ENCODE data around the gene CRB2. TPM values are rescaled to one million over a fixed set of nuclear protein-coding genes. Genes with fewer than 3 reads are reported as not detected.

Gene CRB2
- total RNA-seq, 1 donor from 2014 or later, result 61.1 TPM

- no peak for DNase-seq (ENCODE audit: extremely low spot score, unreplicated experiment)
- Mint-ChIP-seq H3K27ac (no peak overlapping the region), H3K36me3 (no peaks in the 10 kb centered on the region), H3K27me3 (no peaks in the 10 kb centered on the region), H3K4me1 (ENCODE audit: unreplicated experiment) (peaks cover 15% of the 10 kb centered on the region), H3K9me3 (no peaks in the 10 kb centered on the region), H3K4me3 (no peak overlapping the region)
- no peak for TF ChIP-seq CTCF (conservative IDR thresholded peaks at IDR 0.05)
Measured at GRCh38 chr9:123391946-123392345, 35.9 kb downstream of the CRB2 start.

GRCh38 chr9:123392802-123393201 is 36.8 kb downstream of the CRB2 start:
- no peaks in the 10 kb centered on the region for H3K27me3 Mint-ChIP-seq
- H3K9me3 Mint-ChIP-seq, result no peaks in the 10 kb centered on the region
- no peak for TF ChIP-seq CTCF (conservative IDR thresholded peaks at IDR 0.05)
- no peak overlapping the region for H3K27ac Mint-ChIP-seq
- no peaks in the 10 kb centered on the region for H3K36me3 Mint-ChIP-seq
- no peak overlapping the region for H3K4me3 Mint-ChIP-seq
- DNase-seq (ENCODE audit: extremely low spot score, unreplicated experiment), result no peak
- peaks cover 15% of the 10 kb centered on the region for H3K4me1 Mint-ChIP-seq (ENCODE audit: unreplicated experiment)

GRCh38 chr9:123394291-123395235 is 38.6 kb downstream of the CRB2 start:
- no peaks in the 10 kb centered on the region for H3K36me3 Mint-ChIP-seq
- peaks cover 15% of the 10 kb centered on the region for H3K4me1 Mint-ChIP-seq (ENCODE audit: unreplicated experiment)
- no peaks in the 10 kb centered on the region for H3K27me3 Mint-ChIP-seq
- H3K27ac Mint-ChIP-seq, result peak overlapping the region; percentile 26
- no peak for TF ChIP-seq CTCF (conservative IDR thresholded peaks at IDR 0.05)
- H3K4me3 Mint-ChIP-seq, result no peak overlapping the region
- no peaks in the 10 kb centered on the region for H3K9me3 Mint-ChIP-seq
- no peak for DNase-seq (ENCODE audit: extremely low spot score, unreplicated experiment)

DNA sequence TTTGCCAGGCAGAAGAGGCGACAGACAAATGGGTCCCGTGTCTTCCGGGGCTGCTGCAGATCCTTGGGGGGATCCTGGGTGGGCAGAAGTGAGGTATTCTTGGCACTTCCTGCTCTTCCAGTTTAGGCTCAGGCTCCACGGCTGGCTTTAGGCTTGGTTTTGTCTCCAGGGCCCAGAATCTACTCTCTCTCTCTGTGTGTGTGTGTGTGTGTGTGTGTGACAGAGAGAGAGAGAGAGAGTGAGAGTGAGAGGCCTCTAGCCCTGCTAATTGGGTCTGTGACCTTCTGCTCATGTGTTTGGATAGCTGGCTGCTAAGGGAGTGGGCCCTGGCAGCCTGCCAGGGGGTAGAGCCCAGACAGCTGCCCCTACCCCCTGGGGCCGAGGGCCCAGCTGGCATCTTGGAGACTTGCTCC is 39.3 kb downstream of the CRB2 start:
- H3K27ac Mint-ChIP-seq, result peak overlapping the region; percentile 26
- H3K27me3 Mint-ChIP-seq, result no peaks in the 10 kb centered on the region
- H3K4me3 Mint-ChIP-seq, result no peak overlapping the region
- peaks cover 15% of the 10 kb centered on the region for H3K4me1 Mint-ChIP-seq (ENCODE audit: unreplicated experiment)
- no peaks in the 10 kb centered on the region for H3K36me3 Mint-ChIP-seq
- TF ChIP-seq CTCF (conservative IDR thresholded peaks at IDR 0.05), result no peak
- no peaks in the 10 kb centered on the region for H3K9me3 Mint-ChIP-seq
- no peak for DNase-seq (ENCODE audit: extremely low spot score, unreplicated experiment)

DNA sequence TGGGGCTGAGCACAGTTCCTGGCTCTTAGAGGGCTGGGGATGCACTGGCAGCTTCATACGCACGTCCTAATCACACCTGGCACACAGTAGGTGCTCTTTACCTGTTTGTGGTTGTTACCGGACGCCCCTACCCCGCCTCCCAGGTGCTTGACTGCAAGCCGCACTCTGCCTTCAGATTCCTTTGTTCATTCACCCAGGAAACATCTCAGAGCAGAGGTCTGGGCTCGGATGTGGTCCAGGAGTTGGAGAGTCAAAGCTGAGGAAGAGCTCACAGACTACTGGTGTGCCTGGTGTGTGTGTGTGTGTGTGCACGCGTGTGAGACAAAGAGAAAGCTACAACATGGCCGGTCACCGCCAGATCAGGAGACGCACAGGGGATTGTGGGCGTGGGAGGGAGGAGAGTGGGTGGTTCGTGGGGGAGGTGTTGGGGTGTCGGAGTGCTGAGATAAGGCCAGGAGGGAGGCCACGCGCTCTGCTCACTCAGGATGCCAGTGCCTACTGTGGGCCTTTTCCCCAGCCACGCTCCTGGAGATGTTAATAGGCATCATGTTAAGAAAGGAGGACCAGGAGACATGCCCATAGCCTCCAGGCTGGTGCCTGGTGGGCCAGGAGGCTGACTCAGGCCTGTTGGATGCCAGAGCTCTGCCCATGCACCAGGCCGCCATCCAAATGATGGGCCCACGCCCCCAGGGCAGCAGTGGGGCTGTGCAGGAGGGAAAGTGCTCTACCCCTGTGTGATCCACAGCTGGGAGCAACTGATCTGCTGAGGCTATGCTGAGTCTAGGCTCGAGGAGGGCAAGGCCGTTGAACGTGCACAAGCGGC is 39.9 kb downstream of the CRB2 start:
- Mint-ChIP-seq H3K36me3 (no peaks in the 10 kb centered on the region), H3K27ac (peak overlapping the region; percentile 41), H3K9me3 (no peaks in the 10 kb centered on the region), H3K27me3 (no peaks in the 10 kb centered on the region), H3K4me3 (no peak overlapping the region), H3K4me1 (ENCODE audit: unreplicated experiment) (peaks cover 15% of the 10 kb centered on the region)
- TF ChIP-seq CTCF (conservative IDR thresholded peaks at IDR 0.05), result no peak
- no peak for DNase-seq (ENCODE audit: extremely low spot score, unreplicated experiment)
